H1 (cell line): Measurements from ENCODE around the gene KLHL17. TPM values are rescaled to one million over a fixed set of nuclear protein-coding genes. Genes with fewer than 3 reads are reported as not detected.

Experiments used
- CTCF ChIA-PET: fragments of 300-600 bp; sonication (Branson Sonifier 250); formaldehyde crosslinking; loops from one replicate; lab custom pipeline; 2021; ENCODE audit not compliant: partially characterized antibody; lab: Charles Lee
- POLR2A ChIA-PET: fragments of 300-600 bp; sonication (Branson Sonifier 250); formaldehyde crosslinking; loops from one replicate; lab custom pipeline; 2021; ENCODE audit warnings: inconsistent platforms; ENCODE audit not compliant: partially characterized antibody; lab: Charles Lee
- DNase-seq, 2 experiments: peaks; one replicate each; pipeline versions ENCODE4 v3.0.0 to v3.0.0-alpha.2; 2010 to 2022; ENCODE audit warnings: low spot score in 2 of 2, low read depth in 1 of 2, mixed read lengths in 1 of 2
- FAIRE-seq: peaks from 2 replicates; lab custom pipeline; 2011; peaks lifted over from hg19 to GRCh38; lab: Jason Lieb, UNC
- H2AFZ ChIP-seq: 2 replicates; pipeline ENCODE4 v1.8.1; 2012; ENCODE audit warnings: low read length, inconsistent platforms
- H2AK5ac ChIP-seq: 2 replicates; pipeline ENCODE4 v1.6.1; 2013; ENCODE audit warnings: low read depth, low read length
- H2BK120ac ChIP-seq: replicated peaks from 2 replicates; pipeline ENCODE3; 2013; ENCODE audit warnings: low read depth, low read length, inconsistent platforms
- H2BK12ac ChIP-seq: 2 replicates; pipeline ENCODE4 v1.6.1; 2013; ENCODE audit warnings: low read depth, low read length
- H2BK15ac ChIP-seq: 2 replicates; pipeline ENCODE4 v1.6.1; 2013; ENCODE audit warnings: low read length
- H2BK20ac ChIP-seq: 2 replicates; pipeline ENCODE4 v1.6.1; 2013; ENCODE audit warnings: low read length
- H2BK5ac ChIP-seq: 2 replicates; pipeline ENCODE4 v1.6.1; 2013; ENCODE audit warnings: low read depth, low read length
- H3K14ac ChIP-seq: 2 replicates; pipeline ENCODE4 v1.6.1; 2013; ENCODE audit warnings: inconsistent platforms; ENCODE audit not compliant: insufficient read length
- H3K18ac ChIP-seq: 2 replicates; pipeline ENCODE4 v1.6.1; 2013; ENCODE audit warnings: low read length; ENCODE audit errors: extremely low read depth
- H3K23ac ChIP-seq: 2 replicates; pipeline ENCODE4 v1.6.1; 2013; ENCODE audit warnings: inconsistent platforms; ENCODE audit not compliant: insufficient read length
- H3K23me2 ChIP-seq: 2 replicates; pipeline ENCODE4 v1.6.1; 2013; ENCODE audit warnings: low read depth, low read length
- H3K27ac ChIP-seq: 2 replicates; pipeline ENCODE4 v1.6.1; 2011; ENCODE audit warnings: low read depth, low read length, inconsistent platforms
- H3K27me3 ChIP-seq, 4 experiments: replicated peaks in 1 of 4; 1 replicate in 1 of 4; 2 replicates in 3 of 4; pipeline versions ENCODE4 v1.6.1 to v1.8.1; 2011 to 2013; ENCODE audit warnings: low read length in 3 of 4, mild to moderate bottlenecking in 3 of 4, inconsistent platforms in 2 of 4, mixed read lengths in 2 of 4, moderate library complexity in 1 of 4; ENCODE audit not compliant: control insufficient read depth in 3 of 4, insufficient read depth in 3 of 4; ENCODE audit errors: extremely low read depth in 1 of 4
- H3K36me3 ChIP-seq, 4 experiments: 2 replicates each; pipeline versions ENCODE4 v1.6.1 to v1.8.1; 2011 to 2013; ENCODE audit warnings: mild to moderate bottlenecking in 4 of 4, low read length in 3 of 4, moderate library complexity in 2 of 4, control low read depth in 1 of 4, inconsistent platforms in 1 of 4; ENCODE audit not compliant: insufficient read depth in 4 of 4, control insufficient read depth in 2 of 4
- H3K4ac ChIP-seq: replicated peaks from 2 replicates; pipeline ENCODE3; 2013; ENCODE audit warnings: low read length, low read depth, mixed read lengths, inconsistent platforms; ENCODE audit not compliant: insufficient read length
- H3K4me1 ChIP-seq, 4 experiments: replicated peaks in 1 of 4; 1 replicate in 1 of 4; 2 replicates in 3 of 4; pipeline versions ENCODE4 v1.6.1 to v1.8.1; 2011 to 2013; ENCODE audit warnings: low read length in 3 of 4, inconsistent platforms in 2 of 4, mixed read lengths in 1 of 4; ENCODE audit not compliant: insufficient read depth in 4 of 4, control insufficient read depth in 3 of 4
- H3K4me2 ChIP-seq, 2 experiments: 2 replicates each; pipeline versions ENCODE4 v1.6.1 to v1.8.1; 2011 to 2013; ENCODE audit warnings: low read depth in 2 of 2, low read length in 2 of 2, control low read depth in 1 of 2, inconsistent platforms in 1 of 2, mild to moderate bottlenecking in 1 of 2; ENCODE audit not compliant: insufficient read depth in 1 of 2
- H3K4me3 ChIP-seq, 4 experiments: fragments of 200-600, 300-600 bp in 1 of 4; sonication (generic), shearing (Covaris generic), sonication (Bioruptor Twin) in 1 of 4; 2 replicates each; pipeline versions ENCODE4 v1.5.1 to v1.8.1; 2011 to 2016; ENCODE audit warnings: low read length in 4 of 4, low read depth in 3 of 4, control low read depth in 2 of 4, inconsistent platforms in 2 of 4, mild to moderate bottlenecking in 2 of 4, mixed read lengths in 1 of 4, moderate library complexity in 1 of 4; ENCODE audit not compliant: insufficient read depth in 2 of 4; ENCODE audit errors: extremely low read depth in 1 of 4
- H3K56ac ChIP-seq: replicated peaks from 2 replicates; pipeline ENCODE3; 2013; ENCODE audit warnings: low read depth, mild to moderate bottlenecking, mixed read lengths, low read length, inconsistent platforms; ENCODE audit not compliant: insufficient read length
- H3K79me1 ChIP-seq: 2 replicates; pipeline ENCODE4 v1.6.1; 2013; ENCODE audit warnings: low read depth, low read length, control low read depth
- H3K79me2 ChIP-seq, 2 experiments: 2 replicates each; pipeline versions ENCODE4 v1.6.1 to v1.8.1; 2012 to 2013; ENCODE audit warnings: low read length in 2 of 2, mild to moderate bottlenecking in 2 of 2, inconsistent platforms in 1 of 2; ENCODE audit not compliant: insufficient read depth in 2 of 2, control insufficient read depth in 1 of 2
- H3K9ac ChIP-seq, 4 experiments: replicated peaks in 1 of 4; 1 replicate in 1 of 4; 2 replicates in 3 of 4; pipeline versions ENCODE4 v1.6.1 to v1.8.1; 2011 to 2013; ENCODE audit warnings: low read depth in 3 of 4, low read length in 3 of 4, control low read depth in 2 of 4, mild to moderate bottlenecking in 2 of 4, moderate library complexity in 2 of 4, inconsistent platforms in 1 of 4; ENCODE audit errors: extremely low read depth in 1 of 4
- H3K9me3 ChIP-seq, 2 experiments: 2 replicates each; pipeline versions ENCODE4 v1.6.1 to v1.8.1; 2012 to 2013; ENCODE audit warnings: mild to moderate bottlenecking in 2 of 2, moderate library complexity in 2 of 2, control low read depth in 1 of 2, inconsistent platforms in 1 of 2, low read depth in 1 of 2, low read length in 1 of 2, mixed read lengths in 1 of 2; ENCODE audit not compliant: insufficient read depth in 2 of 2
- H4K20me1 ChIP-seq, 2 experiments: replicated peaks in 1 of 2; 2 replicates each; pipeline versions ENCODE3 to v1.8.1; 2011 to 2013; ENCODE audit warnings: inconsistent platforms in 2 of 2, low read length in 2 of 2, mild to moderate bottlenecking in 1 of 2; ENCODE audit not compliant: insufficient read depth in 2 of 2, control insufficient read depth in 1 of 2
- H4K5ac ChIP-seq: 2 replicates; pipeline ENCODE4 v1.6.1; 2013; ENCODE audit warnings: low read length, low read depth, mixed read lengths, inconsistent platforms; ENCODE audit not compliant: insufficient read length
- H4K8ac ChIP-seq: 2 replicates; pipeline ENCODE4 v1.8.0; 2013; ENCODE audit warnings: mild to moderate bottlenecking, moderate library complexity, low read length, inconsistent platforms; ENCODE audit not compliant: insufficient read depth; ENCODE audit errors: extremely low read depth
- H4K91ac ChIP-seq: replicated peaks from 2 replicates; pipeline ENCODE3; 2013; ENCODE audit warnings: low read length, mixed read lengths, inconsistent platforms; ENCODE audit not compliant: insufficient read length
- EGR1 ChIP-seq: IDR thresholded peaks from 2 replicates; pipeline ENCODE4 v1.6.1; 2011; ENCODE audit warnings: low read depth, low read length, borderline replicate concordance
- GABPA ChIP-seq: IDR thresholded peaks from 2 replicates; pipeline ENCODE4 v1.6.1; 2011; ENCODE audit warnings: mild to moderate bottlenecking, low read length, moderate library complexity, borderline replicate concordance; ENCODE audit not compliant: insufficient read depth
- HDAC6 ChIP-seq: IDR thresholded peaks from one replicate; pipeline ENCODE4 v1.7.1; 2012; ENCODE audit warnings: low read depth, mild to moderate bottlenecking, inconsistent platforms, low read length, moderate library complexity
- JUND ChIP-seq: IDR thresholded peaks from 2 replicates; pipeline ENCODE4 v1.6.1; 2011; ENCODE audit warnings: mild to moderate bottlenecking, improper control_type of control experiment, low read length
- KDM1A ChIP-seq: fragments of 200-600, 300-600 bp; sonication (generic); IDR thresholded peaks from 2 replicates; pipeline ENCODE4 v1.7.1; 2016; ENCODE audit warnings: mild to moderate bottlenecking, low read length, borderline replicate concordance
- MAFK ChIP-seq: IDR thresholded peaks from 2 replicates; pipeline ENCODE4 v1.6.1; 2012; ENCODE audit warnings: low read depth, mild to moderate bottlenecking, improper control_type of control experiment, low read length
- SIN3A ChIP-seq, 2 experiments: IDR thresholded peaks in 1 of 2; conservative IDR thresholded peaks in 1 of 2; 2 replicates each; pipeline ENCODE4 v1.6.1; 2011 to 2012; ENCODE audit warnings: low read length in 2 of 2, improper control_type of control experiment in 1 of 2, low read depth in 1 of 2, mild to moderate bottlenecking in 1 of 2
- SIX5 ChIP-seq: IDR thresholded peaks from 2 replicates; pipeline ENCODE4 v1.6.1; 2011; ENCODE audit warnings: mild to moderate bottlenecking, low read depth, low read length
- SUZ12 ChIP-seq: fragments of 200-600 bp; sonication (generic); IDR thresholded peaks from 2 replicates; pipeline ENCODE4 v1.6.1; 2012; ENCODE audit warnings: mild to moderate bottlenecking, inconsistent platforms, low read length, moderate library complexity, mixed read lengths
- TAF1 ChIP-seq: IDR thresholded peaks from 2 replicates; pipeline ENCODE4 v1.6.1; 2011; ENCODE audit warnings: mild to moderate bottlenecking, low read depth, low read length
- YY1 ChIP-seq: IDR thresholded peaks from 2 replicates; pipeline ENCODE4 v1.6.1; 2011; ENCODE audit warnings: low read depth, mild to moderate bottlenecking, low read length
- WGBS, 2 experiments: shearing (Covaris generic) in 1 of 2; methylation state at CpG; one replicate each; pipeline versions ENCODE4 v1.1.6 to v1.1.7; 2013 to 2015; ENCODE audit warnings: low lambda C conversion rate in 2 of 2, mixed read lengths in 2 of 2, inconsistent platforms in 1 of 2, low coverage in 1 of 2, missing lambda C conversion rate in 1 of 2; ENCODE audit not compliant: insufficient replicate concordance in 2 of 2, insufficient coverage in 1 of 2, insufficient read length in 1 of 2; ENCODE audit errors: extremely low coverage in 1 of 2, missing lambda C conversion rate in 1 of 2; 5-methylcytosine and 5-hydroxymethylcytosine counted together
- polyA plus RNA-seq, 7 experiments: library from polyadenylated mRNA; depleted of rRNA in 3 of 7; stranded (reverse) in 5 of 7; unstranded in 2 of 7; fragments of >200 nt in 5 of 7; fragments of 200-250 nt in 2 of 7; gene quantifications; 1 replicate in 5 of 7; 2 replicates in 1 of 7; 4 replicates in 1 of 7; pipeline versions ENCODE4 v1.2.1 to v1.2.3, GENCODE V29; 2011 to 2013; ENCODE audit warnings: missing spikeins in 2 of 7, mixed read lengths in 2 of 7
- total RNA-seq: library from RNA; stranded (reverse); fragmentation: NEBNext Ultra II Directional; extraction: Animal tissue kit (Norgen Biotek cat#: 25700); gene quantifications from 2 replicates; pipeline ENCODE4 v1.2.1, GENCODE V29; 2021

Gene KLHL17
- total and polyA plus RNA-seq, 2 of the 8 experiments (the other 6 are each of a cell fraction or from before 2014, with no cell fraction given), result 32.6 to 36.1 TPM

DNA sequence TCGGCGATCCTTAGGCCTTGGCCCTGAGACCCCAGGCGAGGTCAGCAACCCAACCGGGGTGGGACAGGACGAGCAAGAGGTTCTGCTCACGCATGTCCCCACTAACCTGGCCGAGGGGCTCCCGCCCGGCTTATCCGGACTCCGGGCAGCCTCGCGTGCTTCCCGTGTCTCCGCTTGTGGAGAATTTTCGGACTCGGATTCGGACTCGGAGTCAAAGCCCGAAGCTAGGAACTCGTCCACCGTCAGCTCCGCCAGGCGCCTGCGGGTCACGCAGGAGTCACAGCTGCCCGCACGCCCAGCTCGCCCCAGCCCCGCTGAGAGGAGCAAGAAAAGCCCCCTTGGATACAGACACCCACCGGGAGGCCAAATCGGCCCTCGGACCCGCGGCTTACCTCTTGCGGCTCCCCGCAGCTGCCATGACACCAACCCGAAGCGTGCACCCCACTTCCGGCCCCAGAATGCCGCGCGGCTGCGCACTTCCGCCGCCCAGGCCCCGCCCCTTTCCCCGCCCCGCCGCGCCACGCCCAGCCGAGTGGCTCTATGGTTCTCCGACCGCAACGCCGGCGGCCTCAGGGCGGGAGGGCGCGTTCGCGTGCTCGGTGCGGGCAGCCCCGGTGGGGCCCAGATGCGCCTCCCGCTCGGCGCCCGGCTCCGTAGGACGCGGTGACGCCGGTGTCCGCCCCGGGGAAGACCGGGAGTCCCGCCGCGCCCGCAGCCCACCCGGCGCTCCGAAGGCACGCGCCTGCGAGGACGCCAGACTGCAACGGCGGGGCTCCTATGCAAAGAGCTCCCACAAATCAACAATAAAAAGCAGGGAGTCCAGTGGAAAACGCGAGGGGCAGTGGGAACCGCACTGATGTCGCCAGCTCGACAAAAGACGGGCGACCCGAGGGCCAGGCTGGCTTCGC lies 1.3 kb upstream of the KLHL17 start, which contains the start of gene NOC2L:
Gene NOC2L (minus strand): TSS at position 434 of the 908 bp plus-strand sequence. CDS start 16 bp downstream, at position 418.
- Histone ChIP-seq H3K4me2 (peak within 1 kb of the TSS; percentile 81 to 91), H2BK120ac (no peak within 1 kb of the TSS), H3K9ac (peak within 1 kb of the TSS; percentile 35 to 91 (median 78)), H4K91ac (no peak within 1 kb of the TSS), H3K4ac (peak within 1 kb of the TSS; percentile 69), H3K27ac (no peak within 1 kb of the TSS), H3K27me3 (peaks cover 4 to 19% (median 14%) of the 10 kb centered on the region in 4 experiments), H2AK5ac (no peak within 1 kb of the TSS), H4K8ac (peak within 1 kb of the TSS; percentile 68), H2BK12ac (no peak within 1 kb of the TSS), H2BK20ac (no peak within 1 kb of the TSS), H3K14ac (no peak within 1 kb of the TSS), H3K23me2 (peaks cover 10% of the 10 kb centered on the region), H3K36me3 (peaks cover 5 to 38% (median 24%) of the 10 kb centered on the region in 4 experiments), H4K5ac (peak within 1 kb of the TSS; percentile 76), H2BK5ac (0 out of 2 replicates have a peak within 1 kb of the TSS, but pooled peaks have one; percentile 35), H3K23ac (peak within 1 kb of the TSS; percentile 57), H2AFZ (no peak within 1 kb of the TSS), H3K18ac (no peak within 1 kb of the TSS), H3K9me3 (no peaks in the 10 kb centered on the region; a peak in 1 of 4 replicates), H4K20me1 (peaks cover 16 to 27% of the 10 kb centered on the region in 2 experiments), H3K4me1 (peaks cover 0 to 9% (median 3%) of the 10 kb centered on the region in 4 experiments; a peak in 5 of 7 replicates), H3K4me3 (peak within 1 kb of the TSS; percentile 97 to 100 (median 98)), H3K56ac (peak within 1 kb of the TSS; percentile 32), H3K79me1 (peaks cover 14% of the 10 kb centered on the region), H2BK15ac (no peak within 1 kb of the TSS), H3K79me2 (peaks cover 0 to 14% of the 10 kb centered on the region in 2 experiments; a peak in 3 of 4 replicates)
- ChIA-PET CTCF (interaction anchor here (1.0 to 1.8 kb wide), 6 partner anchors 16 to 59 kb away, joined by 3 to 4 read pairs (median 4); no protein-coding TSS in a partner anchor), POLR2A (interaction anchor here (0.8 to 8.8 kb wide), 6 partner anchors 9 to 99 kb away, joined by 3 to 65 read pairs (median 3); no protein-coding TSS in a partner anchor)
- DNase-seq (peak in 1 of 2 experiments; percentile 97), FAIRE-seq (no peak)
- WGBS, 2 experiments, result 5% methylated on average over 46 of the region's 101 CpGs; no CpG with 5 or more reads in 1 of the 2 experiments
- TF ChIP-seq KDM1A, result peak; percentile 89
- peak; percentile 51; the same call in 1 of the 2 replicates for TF ChIP-seq TAF1
- TF ChIP-seq SIN3A (conservative IDR thresholded peaks at IDR 0.05 in 1 of 2, IDR thresholded peaks at IDR 0.05 in 1 of 2; ENCODE audit: low read depth in 1 of 2, low read length in 2 of 2), result peak; percentile 32 to 81; a peak in 2 of 4 replicates
- no peak for TF ChIP-seq SUZ12
- TF ChIP-seq YY1, result peak; percentile 95
- no peak for TF ChIP-seq MAFK
- TF ChIP-seq JUND, result no peak; the same call in 1 of the 2 replicates
- no peak for TF ChIP-seq HDAC6
- TF ChIP-seq SIX5, result no peak
- TF ChIP-seq GABPA, result peak; percentile 88; the same call in 1 of the 2 replicates
- no peak for TF ChIP-seq EGR1
